ENCODE data around the gene MAMDC4. TPM values are rescaled to one million over a fixed set of nuclear protein-coding genes. Genes with fewer than 3 reads are reported as not detected.

MAMDC4 gene
- total and polyA plus RNA-seq, 2 of the 13 experiments (the other 11 are each of a cell fraction or from before 2014, with no cell fraction given) = 6.0 to 6.8 TPM

- TF ChIP-seq ZBTB25 (CRISPR knock-in tag; IDR thresholded peaks at IDR 0.05) (0 out of 2 replicates have a peak, but pooled peaks have one; percentile 25), ZFY (CRISPR knock-in tag; IDR thresholded peaks at IDR 0.05) (peak; percentile 67), ZNF460 (CRISPR knock-in tag; IDR thresholded peaks at IDR 0.05; ENCODE audit: borderline replicate concordance) (no peak), ZNF792 (CRISPR knock-in tag; IDR thresholded peaks at IDR 0.05) (0 out of 2 replicates have a peak, but pooled peaks have one; percentile 43), SALL2 (CRISPR knock-in tag; IDR thresholded peaks at IDR 0.05) (peak; percentile 84; the same call in 1 of the 2 replicates), PHF20 (CRISPR knock-in tag; IDR thresholded peaks at IDR 0.05) (peak; percentile 46), TCF7 (IDR thresholded peaks at IDR 0.05; ENCODE audit: low read depth) (no peak), ZNF430 (CRISPR knock-in tag; IDR thresholded peaks at IDR 0.05) (no peak), CCDC6 (CRISPR knock-in tag; IDR thresholded peaks at IDR 0.05) (0 out of 2 replicates have a peak, but pooled peaks have one; percentile 48), CBFB (CRISPR knock-in tag; IDR thresholded peaks at IDR 0.05) (peak; percentile 64; the same call in 1 of the 2 replicates), TMF1 (CRISPR knock-in tag; IDR thresholded peaks at IDR 0.05; ENCODE audit: low read depth) (no peak), HNRNPK (IDR thresholded peaks at IDR 0.05; ENCODE audit: low read depth, low read length, poor library complexity, severe bottlenecking) (no peak), RFX5 (IDR thresholded peaks at IDR 0.05; ENCODE audit: low read depth, low read length) (no peak), THAP8 (CRISPR knock-in tag; IDR thresholded peaks at IDR 0.05; ENCODE audit: borderline replicate concordance) (0 out of 2 replicates have a peak, but pooled peaks have one; percentile 47), ZNF205 (CRISPR knock-in tag; IDR thresholded peaks at IDR 0.05) (0 out of 2 replicates have a peak, but pooled peaks have one; percentile 35), GABPA (IDR thresholded peaks at IDR 0.05; ENCODE audit: low read depth, low read length) (no peak), GABPA (CRISPR knock-in tag; IDR thresholded peaks at IDR 0.05; ENCODE audit: low read depth) (peak; percentile 41; the same call in 1 of the 2 replicates), ZFP1 (CRISPR knock-in tag; IDR thresholded peaks at IDR 0.05) (no peak), MEF2D (CRISPR knock-in tag; IDR thresholded peaks at IDR 0.05) (no peak), KLF15 (CRISPR knock-in tag; IDR thresholded peaks at IDR 0.05; ENCODE audit: borderline replicate concordance) (0 out of 2 replicates have a peak, but pooled peaks have one; percentile 24), SIN3B (IDR thresholded peaks at IDR 0.05; ENCODE audit: low read length) (0 out of 2 replicates have a peak, but pooled peaks have one; percentile 21), BCL6 (CRISPR knock-in tag; IDR thresholded peaks at IDR 0.05) (peak; percentile 31; the same call in 1 of the 2 replicates), ZSCAN31 (CRISPR knock-in tag; IDR thresholded peaks at IDR 0.05; ENCODE audit: low read depth) (peak; percentile 74), ZNF660 (CRISPR knock-in tag; IDR thresholded peaks at IDR 0.05; ENCODE audit: borderline replicate concordance, low read depth) (no peak), FOXA3 (CRISPR knock-in tag; IDR thresholded peaks at IDR 0.05) (peak; percentile 23; the same call in 1 of the 2 replicates), KAT8 (CRISPR knock-in tag; IDR thresholded peaks at IDR 0.05) (peak; percentile 73)
- TF ChIP-seq, protein P1, sequence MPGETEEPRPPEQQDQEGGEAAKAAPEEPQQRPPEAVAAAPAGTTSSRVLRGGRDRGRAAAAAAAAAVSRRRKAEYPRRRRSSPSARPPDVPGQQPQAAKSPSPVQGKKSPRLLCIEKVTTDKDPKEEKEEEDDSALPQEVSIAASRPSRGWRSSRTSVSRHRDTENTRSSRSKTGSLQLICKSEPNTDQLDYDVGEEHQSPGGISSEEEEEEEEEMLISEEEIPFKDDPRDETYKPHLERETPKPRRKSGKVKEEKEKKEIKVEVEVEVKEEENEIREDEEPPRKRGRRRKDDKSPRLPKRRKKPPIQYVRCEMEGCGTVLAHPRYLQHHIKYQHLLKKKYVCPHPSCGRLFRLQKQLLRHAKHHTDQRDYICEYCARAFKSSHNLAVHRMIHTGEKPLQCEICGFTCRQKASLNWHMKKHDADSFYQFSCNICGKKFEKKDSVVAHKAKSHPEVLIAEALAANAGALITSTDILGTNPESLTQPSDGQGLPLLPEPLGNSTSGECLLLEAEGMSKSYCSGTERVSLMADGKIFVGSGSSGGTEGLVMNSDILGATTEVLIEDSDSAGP (CRISPR knock-in tag; IDR thresholded peaks at IDR 0.05; ENCODE audit: borderline replicate concordance) = peak; percentile 61; the same call in 1 of the 2 replicates
- TF ChIP-seq, protein P2, sequence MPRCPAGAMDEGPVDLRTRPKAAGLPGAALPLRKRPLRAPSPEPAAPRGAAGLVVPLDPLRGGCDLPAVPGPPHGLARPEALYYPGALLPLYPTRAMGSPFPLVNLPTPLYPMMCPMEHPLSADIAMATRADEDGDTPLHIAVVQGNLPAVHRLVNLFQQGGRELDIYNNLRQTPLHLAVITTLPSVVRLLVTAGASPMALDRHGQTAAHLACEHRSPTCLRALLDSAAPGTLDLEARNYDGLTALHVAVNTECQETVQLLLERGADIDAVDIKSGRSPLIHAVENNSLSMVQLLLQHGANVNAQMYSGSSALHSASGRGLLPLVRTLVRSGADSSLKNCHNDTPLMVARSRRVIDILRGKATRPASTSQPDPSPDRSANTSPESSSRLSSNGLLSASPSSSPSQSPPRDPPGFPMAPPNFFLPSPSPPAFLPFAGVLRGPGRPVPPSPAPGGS (CRISPR knock-in tag; IDR thresholded peaks at IDR 0.05) = peak; percentile 69; the same call in 1 of the 2 replicates
These were observed 33.9 kb downstream of the MAMDC4 start, which contains the start of gene TRAF2 (continued) for GRCh38 chr9:136885950-136886578.
